Placental epithelial cell (primary cell): ENCODE results near the gene SNRNP200. TPM values are rescaled to one million over a fixed set of nuclear protein-coding genes. Genes with fewer than 3 reads are reported as not detected.

Experiments used
- total RNA-seq: library from RNA; depleted of rRNA; stranded (reverse); fragments of >200 nt; gene quantifications from 2 replicates; pipeline ENCODE4 v1.2.3, GENCODE V29; 2012

Gene SNRNP200
- 51.0 and 67.0 TPM in 2 replicates for total RNA-seq

GRCh38 chr2:96305091-96305978, at the start of gene SNRNP200:
SNRNP200 (minus strand) TSS chr2:96305546; CDS start chr2:96305437, 109 bp downstream.

GRCh38 chr2:96325041-96325883, 19.9 kb upstream of the SNRNP200 start, which contains the start of gene ITPRIPL1:
ITPRIPL1 (plus strand) TSS chr2:96325317; CDS start chr2:96325840, 523 bp downstream.

GRCh38 chr2:96265840-96266679, 39.3 kb downstream of the SNRNP200 start, which contains the start of the genes CIAO1 and TMEM127:
CIAO1 (plus strand) TSS chr2:96266225; CDS start chr2:96266351, 126 bp downstream.
TMEM127 (minus strand) TSS chr2:96265997; CDS start chr2:96265381, 616 bp downstream.

Other genes starting within 250 kb of the SNRNP200 start
- 0.22 and 0.39 TPM in 2 replicates for gene ADRA2B, start 189.0 kb downstream of the SNRNP200 start, total RNA-seq
- not detected in 2 replicates for gene ASTL, start 167.0 kb downstream of the SNRNP200 start, total RNA-seq
- gene DUSP2, start 160.1 kb downstream of the SNRNP200 start, total RNA-seq = 1.6 and 2.5 TPM in 2 replicates
- gene STARD7, start 96.7 kb downstream of the SNRNP200 start, total RNA-seq = 92.3 and 110 TPM in 2 replicates
- gene TMEM127, start 39.5 kb downstream of the SNRNP200 start, total RNA-seq = 21.2 and 37.4 TPM in 2 replicates
- 78.5 and 91.3 TPM in 2 replicates for gene CIAO1, start 39.3 kb downstream of the SNRNP200 start, total RNA-seq
- gene ITPRIPL1, start 19.8 kb upstream of the SNRNP200 start, total RNA-seq = 3.0 and 4.3 TPM in 2 replicates
- 2.0 and 5.7 TPM in 2 replicates for gene NCAPH, start 30.2 kb upstream of the SNRNP200 start, total RNA-seq
- not detected in 2 replicates for gene NEURL3, start 199.8 kb upstream of the SNRNP200 start, total RNA-seq
- gene ARID5A, start 231.2 kb upstream of the SNRNP200 start, total RNA-seq = 1.2 and 1.6 TPM in 2 replicates